Liver (tissue), 9 donors: Measurements from ENCODE around the gene EGFR. TPM values are rescaled to one million over a fixed set of nuclear protein-coding genes. Genes with fewer than 3 reads are reported as not detected.

Source experiments
- DNase-seq: peaks from one replicate; pipeline ENCODE4 v3.0.0-alpha.2; 2017; ENCODE audit warnings: low spot score
- H3K27ac ChIP-seq, 2 donors: one replicate each; pipeline ENCODE4 v1.7.0; 2013; ENCODE audit warnings: inconsistent platforms in 2 of 2, low read length in 2 of 2, control low read depth in 1 of 2, low read depth in 1 of 2, mild to moderate bottlenecking in 1 of 2
- H3K27me3 ChIP-seq, 4 donors: one replicate each; pipeline versions ENCODE4 v1.6.1 to v1.7.0; 2013; ENCODE audit warnings: low read length in 3 of 4, inconsistent platforms in 1 of 4, mild to moderate bottlenecking in 1 of 4, moderate library complexity in 1 of 4; ENCODE audit not compliant: control insufficient read depth in 4 of 4, insufficient read depth in 4 of 4
- H3K36me3 ChIP-seq, 4 donors: one replicate each; pipeline versions ENCODE4 v1.6.1 to v1.7.0; 2013; ENCODE audit warnings: low read length in 3 of 4, mild to moderate bottlenecking in 3 of 4, low read depth in 1 of 4, moderate library complexity in 1 of 4; ENCODE audit not compliant: control insufficient read depth in 4 of 4, insufficient read depth in 3 of 4
- H3K4me1 ChIP-seq, 4 donors: one replicate each; pipeline versions ENCODE4 v1.6.1 to v1.7.0; 2013; ENCODE audit warnings: low read length in 3 of 4, mild to moderate bottlenecking in 3 of 4, moderate library complexity in 1 of 4; ENCODE audit not compliant: control insufficient read depth in 4 of 4, insufficient read depth in 4 of 4
- H3K4me3 ChIP-seq, 3 donors: one replicate each; pipeline versions ENCODE4 v1.6.1 to v1.7.0; 2013; ENCODE audit warnings: low read length in 3 of 3, control low read depth in 1 of 3, low read depth in 1 of 3, mild to moderate bottlenecking in 1 of 3
- H3K9ac ChIP-seq, 2 donors: one replicate each; pipeline ENCODE4 v1.7.0; 2013; ENCODE audit warnings: low read length in 2 of 2, mild to moderate bottlenecking in 2 of 2, moderate library complexity in 2 of 2, control low read depth in 1 of 2, low read depth in 1 of 2
- H3K9me3 ChIP-seq, 4 donors: one replicate each; pipeline versions ENCODE4 v1.6.1 to v1.7.0; 2013; ENCODE audit warnings: low read length in 3 of 4; ENCODE audit not compliant: control insufficient read depth in 4 of 4
- EGR1 ChIP-seq, 2 donors: IDR thresholded peaks; 2 replicates each; pipeline ENCODE4 v1.6.1; 2016 to 2018; ENCODE audit warnings: antibody characterized with exemption in 2 of 2, low read depth in 2 of 2
- FOXA1 ChIP-seq: IDR thresholded peaks from 2 replicates; pipeline ENCODE4 v1.6.1; 2016; ENCODE audit warnings: antibody characterized with exemption
- FOXA2 ChIP-seq: IDR thresholded peaks from 2 replicates; pipeline ENCODE4 v1.6.1; 2016; ENCODE audit warnings: antibody characterized with exemption
- GABPA ChIP-seq, 2 donors: IDR thresholded peaks in 1 of 2; conservative IDR thresholded peaks in 1 of 2; 2 replicates each; pipeline ENCODE4 v1.6.1; 2016; ENCODE audit warnings: antibody characterized with exemption in 2 of 2, mild to moderate bottlenecking in 1 of 2, moderate library complexity in 1 of 2
- HNF4A ChIP-seq, 2 donors: conservative IDR thresholded peaks; 2 replicates each; pipeline ENCODE4 v1.6.1; 2016; ENCODE audit warnings: antibody characterized with exemption in 2 of 2, mild to moderate bottlenecking in 2 of 2
- HNF4G ChIP-seq: IDR thresholded peaks from 2 replicates; pipeline ENCODE4 v1.6.1; 2016; ENCODE audit warnings: antibody characterized with exemption
- JUND ChIP-seq, 2 donors: IDR thresholded peaks; 2 replicates each; pipeline ENCODE4 v1.6.1; 2016; ENCODE audit warnings: antibody characterized with exemption in 2 of 2
- MAX ChIP-seq: IDR thresholded peaks from 2 replicates; pipeline ENCODE4 v1.6.1; 2016; ENCODE audit warnings: antibody characterized with exemption
- NR2F2 ChIP-seq: IDR thresholded peaks from 2 replicates; pipeline ENCODE4 v1.6.1; 2016; ENCODE audit warnings: antibody characterized with exemption
- RAD21 ChIP-seq, 2 donors: IDR thresholded peaks; 2 replicates each; pipeline ENCODE4 v1.6.1; 2016; ENCODE audit warnings: antibody characterized with exemption in 2 of 2, mild to moderate bottlenecking in 2 of 2
- RXRA ChIP-seq, 2 donors: IDR thresholded peaks; 2 replicates each; pipeline ENCODE4 v1.6.1; 2017 to 2018; ENCODE audit warnings: antibody characterized with exemption in 2 of 2, mild to moderate bottlenecking in 1 of 2
- SP1 ChIP-seq: IDR thresholded peaks from 2 replicates; pipeline ENCODE4 v1.6.1; 2018; ENCODE audit warnings: antibody characterized with exemption, mild to moderate bottlenecking
- YY1 ChIP-seq: IDR thresholded peaks from 2 replicates; pipeline ENCODE4 v1.6.1; 2016; ENCODE audit warnings: antibody characterized with exemption, mild to moderate bottlenecking
- ZBTB33 ChIP-seq: IDR thresholded peaks from 2 replicates; pipeline ENCODE4 v1.6.1; 2016; ENCODE audit warnings: antibody characterized with exemption
- WGBS: extraction: QIAGEN DNeasy Blood & Tissue Kit; methylation state at CpG from one replicate; pipeline ENCODE4 v1.1.7; 2013; 5-methylcytosine and 5-hydroxymethylcytosine counted together
- polyA plus RNA-seq, 2 donors: library from polyadenylated mRNA; stranded (reverse) in 1 of 2; unstranded in 1 of 2; fragments of 200-250 nt in 1 of 2; fragments of >200 nt in 1 of 2; fragmentation: Nextera tagmentation in 1 of 2; extraction: Ambion mirVana in 1 of 2; gene quantifications; one replicate each; pipeline versions ENCODE4 v1.2.1 to v1.2.3, GENCODE V29; 2013 to 2015
- total RNA-seq, 2 donors: library from RNA; depleted of rRNA; stranded (reverse); fragments of >200 nt; gene quantifications; one replicate each; pipeline ENCODE4 v1.2.3, GENCODE V29; 2014
- TF ChIP-seq, protein P1 (sequence below): IDR thresholded peaks from 2 replicates; pipeline ENCODE4 v1.6.1; 2016; ENCODE audit warnings: antibody characterized with exemption, mild to moderate bottlenecking
- donor health status: healthy.
- donor health status: healthy.
- donor health status: healthy.
- donor health status: healthy.
- donor health status: healthy.

The EGFR gene
- total and polyA plus RNA-seq, 4 donors: 22.6 to 37.0 (median 27.7) TPM

- TF ChIP-seq GABPA (IDR thresholded peaks at IDR 0.05 in 1 of 2, conservative IDR thresholded peaks at IDR 0.05 in 1 of 2) (no peak), FOXA2 (no peak), HNF4G (no peak)
These were observed 225.4 kb downstream of the EGFR start (continued) for GRCh38 chr7:55244006-55244745.

GRCh38 chr7:55245271-55245723, 226.5 kb downstream of the EGFR start:
- 83% methylated on average over 11 of the region's 11 CpGs for WGBS
- TF ChIP-seq FOXA2: no peak
- TF ChIP-seq HNF4G: no peak
- no peak for TF ChIP-seq ZBTB33
- TF ChIP-seq RAD21 (IDR thresholded peaks at IDR 0.05): no peak
- no peak for TF ChIP-seq NR2F2
- TF ChIP-seq JUND (IDR thresholded peaks at IDR 0.05): no peak
- TF ChIP-seq, protein P1, sequence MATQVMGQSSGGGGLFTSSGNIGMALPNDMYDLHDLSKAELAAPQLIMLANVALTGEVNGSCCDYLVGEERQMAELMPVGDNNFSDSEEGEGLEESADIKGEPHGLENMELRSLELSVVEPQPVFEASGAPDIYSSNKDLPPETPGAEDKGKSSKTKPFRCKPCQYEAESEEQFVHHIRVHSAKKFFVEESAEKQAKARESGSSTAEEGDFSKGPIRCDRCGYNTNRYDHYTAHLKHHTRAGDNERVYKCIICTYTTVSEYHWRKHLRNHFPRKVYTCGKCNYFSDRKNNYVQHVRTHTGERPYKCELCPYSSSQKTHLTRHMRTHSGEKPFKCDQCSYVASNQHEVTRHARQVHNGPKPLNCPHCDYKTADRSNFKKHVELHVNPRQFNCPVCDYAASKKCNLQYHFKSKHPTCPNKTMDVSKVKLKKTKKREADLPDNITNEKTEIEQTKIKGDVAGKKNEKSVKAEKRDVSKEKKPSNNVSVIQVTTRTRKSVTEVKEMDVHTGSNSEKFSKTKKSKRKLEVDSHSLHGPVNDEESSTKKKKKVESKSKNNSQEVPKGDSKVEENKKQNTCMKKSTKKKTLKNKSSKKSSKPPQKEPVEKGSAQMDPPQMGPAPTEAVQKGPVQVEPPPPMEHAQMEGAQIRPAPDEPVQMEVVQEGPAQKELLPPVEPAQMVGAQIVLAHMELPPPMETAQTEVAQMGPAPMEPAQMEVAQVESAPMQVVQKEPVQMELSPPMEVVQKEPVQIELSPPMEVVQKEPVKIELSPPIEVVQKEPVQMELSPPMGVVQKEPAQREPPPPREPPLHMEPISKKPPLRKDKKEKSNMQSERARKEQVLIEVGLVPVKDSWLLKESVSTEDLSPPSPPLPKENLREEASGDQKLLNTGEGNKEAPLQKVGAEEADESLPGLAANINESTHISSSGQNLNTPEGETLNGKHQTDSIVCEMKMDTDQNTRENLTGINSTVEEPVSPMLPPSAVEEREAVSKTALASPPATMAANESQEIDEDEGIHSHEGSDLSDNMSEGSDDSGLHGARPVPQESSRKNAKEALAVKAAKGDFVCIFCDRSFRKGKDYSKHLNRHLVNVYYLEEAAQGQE: no peak
- TF ChIP-seq HNF4A (conservative IDR thresholded peaks at IDR 0.05): no peak
- no peak for TF ChIP-seq SP1
- no peak for TF ChIP-seq MAX
- TF ChIP-seq YY1: no peak
- TF ChIP-seq GABPA (IDR thresholded peaks at IDR 0.05 in 1 of 2, conservative IDR thresholded peaks at IDR 0.05 in 1 of 2): no peak
- no peak for TF ChIP-seq EGR1 (IDR thresholded peaks at IDR 0.05; ENCODE audit: low read depth in 2 of 2)
- TF ChIP-seq RXRA (IDR thresholded peaks at IDR 0.05): no peak

GRCh38 chr7:55246171-55246570, 227.4 kb downstream of the EGFR start:
- no peaks in the 10 kb centered on the region for H3K27me3 ChIP-seq
- TF ChIP-seq GABPA (IDR thresholded peaks at IDR 0.05 in 1 of 2, conservative IDR thresholded peaks at IDR 0.05 in 1 of 2): no peak
- no peak for TF ChIP-seq YY1
- no peak for TF ChIP-seq HNF4G
- no peak for TF ChIP-seq NR2F2
- TF ChIP-seq FOXA1: no peak
- no peak for TF ChIP-seq JUND (IDR thresholded peaks at IDR 0.05)
- no peaks in the 10 kb centered on the region for H3K36me3 ChIP-seq
- H3K4me1 ChIP-seq: peaks cover 0 to 3% (median 0%) of the 10 kb centered on the region in 4 donors
- no peak for DNase-seq
- H3K9me3 ChIP-seq: no peaks in the 10 kb centered on the region
- 96% methylated on average over 5 of the region's 5 CpGs for WGBS
- H3K4me3 ChIP-seq: no peak overlapping the region
- H3K9ac ChIP-seq: no peak overlapping the region
- no peak overlapping the region for H3K27ac ChIP-seq

More at GRCh38 chr7:55245271-55245723, 226.5 kb downstream of the EGFR start:
- no peak overlapping the region for H3K9ac ChIP-seq
- no peaks in the 10 kb centered on the region for H3K27me3 ChIP-seq
- H3K36me3 ChIP-seq: no peaks in the 10 kb centered on the region
- DNase-seq: no peak
- no peaks in the 10 kb centered on the region for H3K9me3 ChIP-seq
- H3K27ac ChIP-seq: no peak overlapping the region
- no peak overlapping the region for H3K4me3 ChIP-seq
- H3K4me1 ChIP-seq: peaks cover 0 to 3% (median 0%) of the 10 kb centered on the region in 4 donors
